Gastroesophageal sphincter (tissue), 4 donors: ENCODE data around the gene TMEM235. TPM values are rescaled to one million over a fixed set of nuclear protein-coding genes. Genes with fewer than 3 reads are reported as not detected.

Experiments
- ATAC-seq: fragments of 150-250 bp; one replicate; pipeline ENCODE4 v1.9.1; 2016; ENCODE audit warnings: mild to moderate bottlenecking, moderate library complexity
- H3K27ac ChIP-seq, 4 donors: fragments of 200-600 bp; sonication (generic) in 3 of 4; 1 replicate in 3 of 4; 2 replicates in 1 of 4; pipeline ENCODE4 v1.5.1; 2016 to 2019
- H3K27me3 ChIP-seq: fragments of 200-600 bp; sonication (generic); one replicate; pipeline ENCODE4 v1.5.1; 2019
- H3K36me3 ChIP-seq, 2 donors: fragments of 200-600 bp; sonication (generic); one replicate each; pipeline ENCODE4 v1.5.1; 2019; ENCODE audit warnings: control low read depth in 1 of 2
- H3K4me1 ChIP-seq, 3 donors: fragments of 200-600 bp; sonication (generic); 1 replicate in 2 of 3; 2 replicates in 1 of 3; pipeline ENCODE4 v1.5.1; 2016 to 2019; ENCODE audit warnings: control low read depth in 2 of 3
- H3K4me3 ChIP-seq, 2 donors: fragments of 200-600 bp; sonication (generic); one replicate each; pipeline ENCODE4 v1.5.1; 2019; ENCODE audit warnings: mild to moderate bottlenecking in 1 of 2, moderate library complexity in 1 of 2
- H3K9me3 ChIP-seq, 3 donors: fragments of 200-600 bp; sonication (generic); one replicate each; pipeline ENCODE4 v1.5.1; 2017 to 2019; ENCODE audit warnings: control low read depth in 2 of 3
- CTCF ChIP-seq, 4 experiments: fragments of 200-600 bp in 2 of 4; fragments of 450-650 bp in 2 of 4; sonication (generic) in 1 of 4; IDR thresholded peaks; one replicate each; pipeline ENCODE4 v1.5.1; 2017 to 2019; ENCODE audit warnings: antibody characterized with exemption in 4 of 4, mild to moderate bottlenecking in 2 of 4, moderate library complexity in 2 of 4
- EP300 ChIP-seq: sonication (generic); formaldehyde crosslinking; IDR thresholded peaks from one replicate; pipeline ENCODE4 v1.6.1; 2017; ENCODE audit warnings: antibody characterized with exemption, mild to moderate bottlenecking
- POLR2A ChIP-seq, 2 donors: fragments of 450-650 bp; IDR thresholded peaks; one replicate each; pipeline ENCODE4 v1.6.1; 2017; ENCODE audit warnings: antibody characterized with exemption in 2 of 2, mild to moderate bottlenecking in 2 of 2, moderate library complexity in 1 of 2
- POLR2AphosphoS5 ChIP-seq: sonication (generic); formaldehyde crosslinking; IDR thresholded peaks from one replicate; pipeline ENCODE4 v1.6.1; 2017; ENCODE audit warnings: antibody characterized with exemption
- WGBS, 2 donors: methylation state at CpG; one replicate each; pipeline ENCODE4 v1.1.5; 2018; ENCODE audit warnings: low coverage in 1 of 2; 5-methylcytosine and 5-hydroxymethylcytosine counted together
- total RNA-seq, 4 donors: library from RNA; depleted of rRNA; stranded (reverse); fragments of >200 nt; gene quantifications; one replicate each; pipeline ENCODE4 v1.1.0, GENCODE V29; 2016

Gene TMEM235
- not detected for total RNA-seq

DNA sequence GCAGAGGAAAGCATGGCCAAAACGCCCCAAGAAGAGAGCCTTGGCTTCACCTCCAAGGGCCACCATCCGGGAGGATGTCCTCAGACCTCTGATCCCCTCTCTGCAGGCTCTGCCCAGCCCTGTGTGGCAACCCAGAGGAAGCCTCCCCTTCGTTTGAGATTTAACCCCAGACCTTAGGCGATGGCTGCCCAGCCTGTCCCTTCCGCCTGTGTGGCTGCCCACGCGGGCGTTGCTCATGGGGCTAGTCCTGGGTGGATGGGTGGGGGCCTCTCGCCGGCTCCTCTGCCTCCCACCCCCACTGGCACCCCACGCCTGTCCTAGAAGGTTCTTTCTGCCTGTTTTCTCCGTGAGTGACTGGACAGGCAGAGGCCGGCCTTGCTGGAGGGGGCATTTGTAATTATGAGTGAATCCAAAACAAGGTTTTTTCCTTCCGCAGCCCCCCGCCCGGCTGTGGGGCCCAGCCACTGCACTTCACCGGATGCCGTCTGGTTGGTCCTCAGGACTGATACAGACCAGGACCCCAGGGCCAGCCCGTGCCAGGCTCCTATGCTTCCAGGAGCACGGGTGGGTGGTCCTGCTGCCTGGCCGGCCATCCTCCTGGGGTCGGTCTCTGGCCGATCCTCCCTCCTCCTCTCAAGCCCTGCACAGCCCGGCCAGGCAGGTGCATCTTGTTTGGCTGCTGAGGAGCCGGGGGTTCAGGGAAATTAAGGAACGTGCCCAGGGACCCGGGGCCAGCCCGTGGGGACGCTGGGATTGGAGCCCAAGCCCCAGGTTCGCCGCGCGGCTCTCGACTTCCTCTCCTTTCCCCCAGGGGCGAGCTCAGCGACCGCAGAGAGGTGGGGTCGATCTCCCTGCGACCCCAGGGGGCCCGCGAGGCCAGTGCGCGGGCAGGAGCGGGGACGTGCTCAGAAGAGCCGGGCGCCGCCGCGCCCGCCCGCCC is at the start of gene TMEM235:
TSS of gene TMEM235 (plus strand) at position 636 of the 940 bp plus-strand sequence. CDS start 393 bp downstream, outside the sequence.
- no peak for ATAC-seq
- H3K4me1 ChIP-seq, result peaks cover 0 to 12% (median 0%) of the 10 kb centered on the region in 3 donors
- peaks cover 50% of the 10 kb centered on the region for H3K27me3 ChIP-seq
- TF ChIP-seq POLR2A (IDR thresholded peaks at IDR 0.05), result no peak
- no peak for TF ChIP-seq CTCF (IDR thresholded peaks at IDR 0.05)
- TF ChIP-seq POLR2AphosphoS5, result no peak
- TF ChIP-seq EP300, result no peak
- 43 to 81% methylated on average over 2 to 8 of the region's 52 CpGs for WGBS, 2 donors
- no peak within 1 kb of the TSS for H3K27ac ChIP-seq
- no peaks in the 10 kb centered on the region for H3K9me3 ChIP-seq
- no peaks in the 10 kb centered on the region for H3K36me3 ChIP-seq
- peak within 1 kb of the TSS in 1 of 2 donors; percentile 8 for H3K4me3 ChIP-seq

GRCh38 chr17:78182504-78182903 is 48.9 kb upstream of the TMEM235 start:
- Histone ChIP-seq H3K4me1 (peaks cover 5 to 93% (median 26%) of the 10 kb centered on the region in 3 donors), H3K4me3 (no peak overlapping the region), H3K27me3 (no peaks in the 10 kb centered on the region), H3K27ac (peak overlapping the region in 3 of 4 donors; percentile 77 to 84 (median 77)), H3K36me3 (no peaks in the 10 kb centered on the region), H3K9me3 (no peaks in the 10 kb centered on the region)
- no peak for ATAC-seq
- 90 to 93% methylated on average over 3 to 11 of the region's 13 CpGs for WGBS, 2 donors
- TF ChIP-seq EP300, result no peak
- no peak for TF ChIP-seq POLR2AphosphoS5
- TF ChIP-seq POLR2A (IDR thresholded peaks at IDR 0.05), result no peak
- TF ChIP-seq CTCF (IDR thresholded peaks at IDR 0.05), result no peak

- H3K9me3 ChIP-seq, result no peaks in the 10 kb centered on the region
- H3K27ac ChIP-seq, result peak overlapping the region; percentile 11 to 84 (median 77)
- 67 to 89% methylated on average over 6 to 8 of the region's 12 CpGs for WGBS, 2 donors
- TF ChIP-seq EP300 (no peak), CTCF (IDR thresholded peaks at IDR 0.05) (no peak), POLR2A (IDR thresholded peaks at IDR 0.05) (no peak)
- ATAC-seq, result no peak
- H3K4me3 ChIP-seq, result no peak overlapping the region
- no peaks in the 10 kb centered on the region for H3K27me3 ChIP-seq
- H3K36me3 ChIP-seq, result no peaks in the 10 kb centered on the region
- peaks cover 5 to 93% (median 31%) of the 10 kb centered on the region in 3 donors for H3K4me1 ChIP-seq
Observed at GRCh38 chr17:78183916-78184315, 47.5 kb upstream of the TMEM235 start.

DNA sequence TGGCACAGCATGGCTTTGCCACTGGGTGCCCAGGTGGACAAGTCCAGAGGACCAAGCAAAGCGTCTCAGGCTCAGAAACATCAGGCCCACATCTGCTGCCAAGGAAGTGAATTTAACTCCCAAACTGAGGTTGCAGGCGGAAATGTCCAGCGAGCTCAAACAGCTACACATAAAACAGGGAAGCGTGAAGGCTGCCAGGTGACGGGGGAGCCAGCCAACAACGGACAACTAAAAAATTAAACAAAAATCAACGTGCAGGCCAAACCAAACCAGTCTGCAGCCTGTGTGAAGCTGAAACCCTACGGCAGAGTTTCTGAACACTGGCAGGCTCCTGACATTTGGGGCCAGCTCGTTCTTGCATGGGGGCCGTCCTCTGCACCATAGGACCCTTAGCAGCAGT is 47.1 kb upstream of the TMEM235 start:
- Histone ChIP-seq H3K4me3 (no peak overlapping the region), H3K27me3 (no peaks in the 10 kb centered on the region), H3K9me3 (no peaks in the 10 kb centered on the region), H3K4me1 (peaks cover 5 to 89% (median 31%) of the 10 kb centered on the region in 3 donors), H3K36me3 (no peaks in the 10 kb centered on the region), H3K27ac (peak overlapping the region; percentile 11 to 84 (median 77))
- WGBS, 2 donors, result 13 to 25% methylated on average over 4 to 10 of the region's 10 CpGs
- TF ChIP-seq POLR2A (IDR thresholded peaks at IDR 0.05), result no peak
- no peak for TF ChIP-seq POLR2AphosphoS5
- no peak for TF ChIP-seq EP300
- no peak for TF ChIP-seq CTCF (IDR thresholded peaks at IDR 0.05)
- no peak for ATAC-seq
